Adrenal gland (tissue), 5 donors: ENCODE data around the gene EYS.

Experiments used
- POLR2A ChIP-seq, 2 donors: fragments of 450-650 bp; IDR thresholded peaks; one replicate each; pipeline ENCODE4 v1.6.1; 2017; ENCODE audit warnings: antibody characterized with exemption in 2 of 2, mild to moderate bottlenecking in 2 of 2, moderate library complexity in 1 of 2
- TF ChIP-seq, protein P1 (sequence below), 6 experiments: fragments of 450-650 bp in 4 of 6; fragments of 200-600 bp in 2 of 6; sonication (generic) in 1 of 6; IDR thresholded peaks; 1 replicate in 5 of 6; 2 replicates in 1 of 6; pipeline versions ENCODE4 v1.5.1 to v1.8.0; 2016 to 2021; ENCODE audit warnings: antibody characterized with exemption in 6 of 6, mild to moderate bottlenecking in 2 of 6, moderate library complexity in 1 of 6
- donor health status: DM: no; HTN: no; CAD: no.

DNA sequence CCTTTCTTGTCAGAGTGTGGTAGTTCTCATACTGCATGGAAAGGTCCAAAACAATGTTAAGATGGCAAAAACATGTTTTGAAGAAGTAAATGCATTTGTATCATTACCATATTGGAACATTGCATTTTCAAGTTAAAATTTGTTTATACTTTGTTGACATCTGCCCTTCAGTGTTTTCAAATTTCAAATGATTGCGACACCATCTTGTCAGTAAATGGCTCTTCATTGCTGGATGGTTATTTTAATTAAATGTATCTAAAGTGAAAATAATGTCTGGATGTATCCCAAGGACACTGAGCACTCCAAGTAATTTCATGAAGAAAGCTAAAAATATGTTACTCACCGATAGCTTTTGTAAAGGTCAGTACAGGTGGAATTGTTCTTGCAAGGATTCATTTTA is 761.6 kb downstream of the EYS start:
- TF ChIP-seq, protein P1, sequence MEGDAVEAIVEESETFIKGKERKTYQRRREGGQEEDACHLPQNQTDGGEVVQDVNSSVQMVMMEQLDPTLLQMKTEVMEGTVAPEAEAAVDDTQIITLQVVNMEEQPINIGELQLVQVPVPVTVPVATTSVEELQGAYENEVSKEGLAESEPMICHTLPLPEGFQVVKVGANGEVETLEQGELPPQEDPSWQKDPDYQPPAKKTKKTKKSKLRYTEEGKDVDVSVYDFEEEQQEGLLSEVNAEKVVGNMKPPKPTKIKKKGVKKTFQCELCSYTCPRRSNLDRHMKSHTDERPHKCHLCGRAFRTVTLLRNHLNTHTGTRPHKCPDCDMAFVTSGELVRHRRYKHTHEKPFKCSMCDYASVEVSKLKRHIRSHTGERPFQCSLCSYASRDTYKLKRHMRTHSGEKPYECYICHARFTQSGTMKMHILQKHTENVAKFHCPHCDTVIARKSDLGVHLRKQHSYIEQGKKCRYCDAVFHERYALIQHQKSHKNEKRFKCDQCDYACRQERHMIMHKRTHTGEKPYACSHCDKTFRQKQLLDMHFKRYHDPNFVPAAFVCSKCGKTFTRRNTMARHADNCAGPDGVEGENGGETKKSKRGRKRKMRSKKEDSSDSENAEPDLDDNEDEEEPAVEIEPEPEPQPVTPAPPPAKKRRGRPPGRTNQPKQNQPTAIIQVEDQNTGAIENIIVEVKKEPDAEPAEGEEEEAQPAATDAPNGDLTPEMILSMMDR (IDR thresholded peaks at IDR 0.05), result no peak
- TF ChIP-seq POLR2A (IDR thresholded peaks at IDR 0.05), result no peak
